ENCODE measurements around the gene PASK.

The PASK gene

DNA sequence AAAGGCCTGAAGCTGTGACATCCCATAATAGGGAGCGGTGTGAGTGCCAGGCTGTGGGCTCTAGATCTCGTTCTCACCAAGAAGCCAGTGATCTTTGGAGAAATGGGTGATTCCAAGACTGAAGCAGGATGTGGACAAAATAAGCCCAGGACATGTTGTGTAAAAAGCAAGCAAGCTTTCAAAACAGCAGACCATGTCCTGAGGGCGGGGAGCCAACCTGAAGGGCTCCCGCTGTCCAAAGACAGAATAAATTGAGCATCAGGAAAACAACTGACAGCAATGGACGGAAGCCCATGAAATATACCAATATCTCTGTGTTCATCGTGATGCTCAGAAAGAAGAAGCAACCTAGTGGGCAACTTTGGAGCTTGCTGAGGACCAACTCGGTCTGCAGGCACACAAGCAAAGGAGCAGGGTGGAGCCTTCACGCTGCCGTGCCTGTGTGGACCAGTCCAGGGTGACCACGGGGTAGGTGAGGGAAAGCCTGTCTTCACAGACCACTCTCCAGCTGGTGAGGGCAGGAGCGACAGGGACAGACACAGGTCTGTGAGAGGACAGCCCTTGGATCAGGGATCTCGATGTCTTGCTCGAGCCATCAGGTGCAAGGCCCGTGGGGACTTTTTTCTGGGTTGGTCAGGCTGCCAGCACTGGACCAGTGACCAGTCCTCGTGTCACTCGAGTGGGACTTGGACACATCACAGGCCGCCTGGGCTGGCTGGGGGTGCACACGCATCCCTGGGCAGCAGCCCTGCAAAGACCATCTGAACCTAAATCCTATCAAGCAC, 68.7 kb downstream of the PASK start:
- DNase-seq (ENCODE audit: low read depth) = no peak

DNA sequence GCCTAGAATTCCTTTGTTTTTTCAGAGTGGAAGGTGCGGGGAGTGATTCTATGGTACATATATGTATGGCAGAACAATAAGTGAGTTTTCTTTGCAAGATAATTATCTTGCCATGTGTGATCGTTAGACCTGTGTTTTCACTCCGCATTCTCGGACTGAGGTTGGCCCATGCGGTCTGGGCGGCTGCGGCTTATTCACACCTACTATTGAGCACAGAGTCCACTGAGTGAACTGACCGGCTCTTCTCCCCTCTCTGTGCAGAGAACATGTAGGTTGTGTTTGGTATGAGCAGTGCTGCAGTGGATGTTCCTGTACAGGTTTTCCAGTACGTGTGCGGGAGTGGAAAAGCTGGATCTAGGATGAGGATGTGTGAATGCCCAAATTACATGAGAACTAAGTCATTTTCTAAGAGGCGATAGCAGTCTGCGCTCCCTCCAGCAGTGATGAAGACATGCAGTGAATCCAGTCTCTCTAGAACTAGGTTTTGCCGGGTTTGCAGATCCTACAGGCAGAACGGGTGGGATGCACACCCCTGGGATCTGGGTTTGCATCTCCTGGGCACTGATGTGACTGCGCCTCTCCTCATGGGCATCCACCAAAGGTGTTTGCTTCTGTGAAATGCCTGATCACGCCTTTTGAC, 74.3 kb downstream of the PASK start:
- no peak for DNase-seq (ENCODE audit: low read depth)

DNA sequence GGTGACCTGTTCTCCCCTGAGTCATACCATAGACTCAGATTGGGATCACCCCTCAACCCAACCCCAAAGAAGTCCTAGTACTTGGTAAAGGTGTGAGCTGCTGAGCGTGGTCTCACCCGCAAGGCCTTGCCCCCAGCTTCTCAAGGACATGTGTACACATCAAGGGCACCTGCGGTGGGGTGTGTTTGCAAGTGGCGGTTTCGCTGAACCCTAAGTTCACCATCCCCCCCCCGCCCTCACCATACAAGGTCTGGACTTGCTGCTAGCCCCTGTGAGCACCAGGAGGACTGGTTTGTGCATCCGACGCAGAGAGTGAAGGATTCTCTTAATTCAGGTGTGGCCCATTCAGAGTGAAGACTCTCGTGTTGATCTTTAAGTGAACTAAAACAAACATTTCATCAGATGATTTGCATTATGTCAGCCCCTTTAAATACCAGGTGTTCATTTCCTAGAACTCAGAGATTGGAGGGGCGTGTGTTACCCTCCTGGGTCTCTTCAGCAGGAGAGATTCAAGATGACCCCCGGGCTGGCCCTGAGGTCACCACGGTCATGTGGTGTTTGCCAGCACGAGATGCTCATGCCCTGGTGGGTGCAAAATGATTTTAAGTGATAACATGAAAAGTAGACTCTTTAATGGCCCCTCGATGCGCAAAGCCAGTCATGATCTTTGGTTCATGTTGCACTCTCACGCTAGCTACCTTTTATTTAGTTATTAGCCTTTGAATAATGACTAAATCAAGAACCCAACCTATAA, 75.0 kb downstream of the PASK start:
- no peak for DNase-seq (ENCODE audit: low read depth)

DNA sequence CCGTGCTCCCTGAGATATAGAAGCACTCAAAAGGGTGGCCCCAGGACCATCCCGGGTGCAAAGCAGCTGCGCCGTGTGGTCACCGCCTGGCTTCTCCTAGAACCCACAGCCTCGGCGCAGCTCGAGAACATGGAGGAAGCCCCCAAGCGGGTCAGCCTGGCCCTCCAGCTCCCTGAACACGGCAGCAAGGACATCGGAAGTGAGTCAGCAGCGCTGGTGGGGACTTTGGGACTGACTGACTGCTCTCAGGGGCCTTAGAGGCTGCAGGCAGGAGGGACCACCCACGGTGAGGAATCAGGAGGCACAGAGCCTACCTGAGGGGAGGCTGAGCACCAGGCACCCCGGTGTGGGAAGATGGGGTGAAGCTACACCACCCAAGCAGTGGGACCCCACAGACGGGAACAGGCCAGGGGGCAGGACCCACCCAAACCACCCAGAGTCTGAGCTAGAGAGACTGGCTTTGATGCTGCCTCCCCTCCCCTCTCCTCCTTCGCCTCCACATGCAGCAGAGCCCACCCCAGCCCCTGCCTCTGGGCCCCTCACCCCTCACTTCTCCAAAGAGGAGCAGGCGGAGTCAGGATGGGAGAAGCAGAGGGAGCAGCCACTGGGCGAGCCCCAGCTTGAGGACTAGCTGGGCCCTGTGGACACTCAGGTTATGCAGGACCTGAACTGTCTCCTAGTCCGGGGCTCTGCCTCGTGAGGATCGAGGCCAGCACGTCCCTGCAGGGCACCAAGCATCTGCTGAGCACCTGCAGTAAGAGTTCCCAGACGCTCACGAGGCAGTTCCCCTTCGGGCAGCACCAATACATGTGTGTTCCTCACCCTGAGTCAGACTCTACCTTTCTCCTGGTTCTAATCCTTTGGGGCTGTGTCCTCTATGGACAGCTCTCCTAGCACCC, 75.9 kb downstream of the PASK start:
- DNase-seq (ENCODE audit: low read depth) = no peak

DNA sequence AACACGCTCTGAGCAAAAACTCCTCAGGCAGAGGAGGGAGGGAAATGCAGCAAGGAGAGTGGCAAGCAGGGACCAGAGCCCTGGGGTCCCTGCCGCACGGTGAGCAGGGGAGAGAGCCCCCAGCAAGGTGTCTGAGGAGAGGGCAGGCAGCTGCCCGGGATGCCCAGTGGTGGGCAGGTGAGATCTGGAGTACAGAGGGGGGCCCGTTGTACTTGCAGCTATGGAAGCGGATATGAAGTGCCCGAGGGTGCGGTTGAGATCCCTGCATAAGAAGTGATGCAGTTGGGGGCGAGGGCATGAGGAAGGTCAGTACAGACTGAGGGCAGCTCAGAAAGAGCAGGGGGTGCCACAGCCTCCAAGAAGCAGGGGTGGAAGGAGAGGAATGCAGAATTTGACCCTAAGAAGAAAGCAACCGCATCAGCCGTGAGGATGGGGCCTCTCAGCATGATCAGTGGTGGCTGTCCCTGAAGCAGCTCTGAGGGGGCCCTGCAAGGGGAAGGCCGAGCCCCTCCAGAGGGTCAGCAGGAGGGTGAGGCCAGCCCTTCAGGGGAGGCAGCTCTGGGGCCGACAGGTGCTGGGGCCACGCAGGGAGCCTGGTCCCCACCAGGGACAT, 76.6 kb downstream of the PASK start:
- DNase-seq (ENCODE audit: low read depth) = no peak

DNA sequence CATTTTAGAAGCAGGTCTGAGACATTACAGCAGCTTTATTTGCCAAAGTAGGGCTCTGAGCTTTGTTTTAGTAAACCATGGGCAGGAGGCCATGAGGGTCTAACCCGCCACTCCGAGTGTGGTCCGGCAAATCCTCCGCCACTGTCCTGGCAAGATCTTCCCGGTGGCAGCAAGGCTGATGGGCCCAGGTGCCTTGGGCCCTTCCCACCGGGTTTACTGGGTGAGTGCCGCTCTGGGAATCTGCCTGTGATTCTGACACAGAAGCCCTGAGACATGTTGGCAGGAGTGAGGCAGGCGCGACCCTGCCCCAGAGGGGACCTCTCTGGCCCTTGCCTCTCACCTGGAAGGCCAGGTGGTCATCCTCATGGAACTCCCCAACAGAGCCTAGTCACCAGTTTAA, 77.1 kb downstream of the PASK start:
- no peak for DNase-seq (ENCODE audit: low read depth)

DNA sequence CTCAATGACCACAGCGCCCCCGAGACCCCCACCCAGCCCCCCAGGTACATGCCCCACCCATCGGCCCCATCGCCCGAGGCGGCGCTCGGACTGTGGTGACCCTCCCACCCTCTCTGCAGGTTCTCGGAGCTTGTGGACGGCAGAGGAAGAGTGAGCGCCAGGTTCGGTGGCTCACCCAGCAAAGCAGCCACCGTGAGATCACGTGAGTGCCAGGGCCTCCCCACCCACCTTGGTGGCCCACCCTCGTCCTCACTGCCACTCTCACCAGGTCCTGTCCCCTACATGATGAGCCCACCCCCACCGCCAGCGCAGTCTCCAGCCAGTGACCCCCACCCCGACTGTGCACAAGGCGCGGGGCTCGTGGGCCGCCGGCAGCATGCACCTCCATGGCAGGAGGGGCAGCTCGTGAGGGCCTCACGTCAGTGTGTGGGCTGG, 77.6 kb downstream of the PASK start:
- DNase-seq (ENCODE audit: low read depth) = no peak

DNA sequence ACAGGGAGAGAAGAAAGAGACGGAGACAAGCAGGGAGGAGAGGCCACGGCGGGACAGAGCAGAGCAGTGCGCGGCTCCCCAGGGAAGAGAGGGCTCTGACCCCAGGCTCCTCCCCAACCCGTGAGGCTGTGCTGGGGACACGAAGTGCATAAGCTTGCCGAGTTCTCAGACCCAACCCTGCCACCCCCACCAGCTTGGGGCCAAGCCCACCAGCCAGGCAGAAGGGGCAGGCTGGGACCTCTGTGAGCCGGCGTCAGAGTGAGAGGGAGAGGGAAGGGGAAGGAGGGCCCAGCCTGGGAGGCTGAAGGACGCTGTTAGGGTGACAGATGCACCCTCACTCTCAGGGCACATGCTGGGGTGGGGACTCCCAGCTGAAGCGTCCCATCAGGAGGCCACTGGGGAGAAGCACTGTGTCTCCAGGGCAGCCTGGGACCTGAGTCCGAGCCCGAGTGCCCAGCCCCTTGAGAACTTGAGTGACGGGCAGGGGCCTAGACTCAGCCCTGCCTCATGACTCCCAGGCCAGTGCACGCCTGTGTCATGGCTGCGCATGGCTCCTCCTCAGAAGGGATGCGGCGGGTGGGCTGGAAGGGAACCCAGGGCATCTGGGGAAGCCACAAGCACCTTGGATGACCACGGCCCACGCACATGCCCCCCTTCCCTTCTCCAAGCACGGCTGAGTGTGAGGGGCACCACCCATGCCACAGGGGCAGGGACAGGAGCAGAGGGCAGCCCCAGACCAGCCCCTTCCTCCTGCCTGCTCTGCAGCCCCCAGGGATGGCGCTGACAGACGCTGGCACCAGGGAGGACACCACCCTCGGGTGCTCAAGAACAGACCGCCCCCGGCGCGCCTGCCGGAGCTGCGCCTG, 78.2 kb downstream of the PASK start:
- no peak for DNase-seq (ENCODE audit: low read depth)

DNA sequence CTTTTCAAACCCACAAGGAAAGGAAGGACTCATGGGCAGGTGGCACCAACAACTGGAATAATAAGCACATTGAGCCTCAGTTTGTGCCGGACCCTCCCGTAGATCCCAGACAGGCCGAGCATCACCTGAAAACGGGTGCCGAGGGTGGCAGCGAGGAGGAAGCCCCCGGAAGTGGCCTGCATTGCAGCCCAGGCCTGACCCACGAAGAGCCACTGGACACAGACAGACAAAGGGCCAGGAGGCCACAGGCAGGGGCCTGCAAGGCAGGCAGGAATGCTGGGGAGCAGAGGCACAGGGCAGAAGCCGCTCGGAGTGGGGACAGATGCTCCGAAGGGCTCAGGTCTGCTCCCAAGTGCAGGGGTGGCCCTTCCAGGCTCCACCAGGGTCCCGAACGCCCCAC, 78.9 kb downstream of the PASK start:
- no peak for DNase-seq (ENCODE audit: low read depth)

DNA sequence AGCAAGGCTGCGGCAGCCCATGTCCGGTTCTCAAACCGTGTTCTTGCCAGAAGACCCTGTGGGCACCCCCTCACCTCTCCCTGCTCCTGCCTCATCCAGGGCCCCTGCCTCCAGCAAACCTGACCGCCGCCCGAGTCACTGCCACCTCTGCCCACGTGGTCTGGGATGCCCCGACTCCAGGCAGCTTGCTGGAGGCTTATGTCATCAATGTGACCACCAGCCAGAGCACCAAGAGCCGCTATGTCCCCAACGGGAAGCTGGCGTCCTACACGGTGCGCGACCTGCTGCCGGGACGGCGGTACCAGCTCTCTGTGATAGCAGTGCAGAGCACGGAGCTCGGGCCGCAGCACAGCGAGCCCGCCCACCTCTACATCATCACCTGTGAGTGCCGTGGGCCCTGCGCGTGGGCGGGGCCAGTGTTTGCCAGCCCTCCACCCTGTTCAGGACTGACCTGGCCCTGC, 79.4 kb downstream of the PASK start:
- DNase-seq (ENCODE audit: low read depth) = no peak

DNA sequence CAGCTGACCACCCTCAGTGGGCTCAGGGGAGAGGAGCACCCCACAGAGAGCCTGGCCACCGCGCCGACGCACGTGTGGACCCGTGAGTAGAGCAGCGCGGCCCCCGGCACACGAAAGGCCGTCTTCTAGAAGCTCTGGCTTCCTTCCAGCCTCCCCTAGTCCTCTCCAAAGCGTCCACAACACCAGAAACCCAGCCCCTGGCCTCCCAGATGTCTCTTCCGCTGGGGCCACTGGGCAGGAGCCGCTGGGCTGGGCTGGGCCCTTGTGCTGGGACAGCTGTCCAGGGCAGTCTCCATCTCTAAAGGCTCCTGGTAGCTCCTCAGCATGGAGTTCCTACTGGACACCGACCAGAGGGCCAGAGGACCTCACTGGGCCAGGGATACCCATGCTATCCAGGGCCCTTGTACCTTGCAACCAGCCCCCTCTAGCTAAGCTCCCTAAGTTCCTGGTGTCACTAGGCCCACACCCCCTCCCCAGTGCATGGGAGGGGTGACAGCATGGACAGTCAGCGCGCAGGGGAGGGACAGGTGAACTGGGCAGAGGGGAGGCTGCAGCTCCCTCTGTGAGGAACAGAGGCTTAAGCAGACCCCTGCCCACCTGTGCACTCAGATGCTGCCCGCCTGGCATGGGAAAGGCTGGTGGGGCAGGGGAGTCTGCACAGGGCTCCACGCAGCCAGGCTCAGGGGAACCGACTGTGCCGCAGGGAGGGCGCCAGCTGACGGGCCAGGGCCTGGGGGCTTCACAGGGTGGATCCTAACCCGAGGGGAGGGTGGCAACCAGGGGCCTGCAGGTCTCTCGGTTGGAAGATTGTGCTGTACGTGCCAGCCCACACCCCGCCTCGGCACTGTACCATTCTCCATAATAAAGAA, 80.1 kb downstream of the PASK start:
- no peak for DNase-seq (ENCODE audit: low read depth)

DNA sequence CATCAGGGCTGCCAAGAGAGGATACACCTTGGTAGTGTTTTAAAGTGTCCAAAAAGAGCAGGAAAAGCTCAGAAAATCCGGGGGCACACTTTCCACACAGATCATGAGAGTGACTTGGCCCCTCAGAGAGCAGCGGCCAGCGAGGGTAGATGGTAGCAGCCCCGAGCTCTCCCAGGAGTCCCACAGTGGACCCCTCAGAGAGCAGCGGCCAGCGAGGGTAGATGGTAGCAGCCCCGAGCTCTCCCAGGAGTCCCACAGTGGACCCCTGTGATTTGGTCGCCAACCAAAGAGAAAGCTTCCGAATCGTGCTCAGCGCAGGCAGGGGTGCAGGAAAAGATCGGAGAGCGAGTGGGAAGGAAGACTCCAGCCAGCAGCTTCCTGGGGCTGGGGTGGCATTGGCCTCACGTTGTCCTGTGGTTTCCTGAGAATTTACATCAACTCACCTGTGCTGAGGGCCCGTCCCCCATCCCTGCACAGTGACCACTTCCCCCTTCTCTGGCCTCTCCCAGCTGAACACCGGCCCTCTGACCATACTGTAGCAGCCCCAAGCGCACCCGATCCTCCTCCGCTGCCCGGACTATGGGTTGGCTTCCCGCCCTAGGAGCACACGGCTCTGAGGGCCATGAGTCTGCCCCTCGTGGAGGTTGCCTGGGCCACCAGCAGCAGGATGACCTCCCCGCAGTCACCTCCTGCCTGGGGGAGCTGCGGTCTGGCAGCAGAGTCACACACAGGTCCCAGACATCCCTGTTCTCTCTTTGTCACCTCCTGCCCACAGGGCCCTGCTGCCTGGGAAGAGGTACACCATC, 80.9 kb downstream of the PASK start:
- DNase-seq (ENCODE audit: low read depth) = no peak

DNA sequence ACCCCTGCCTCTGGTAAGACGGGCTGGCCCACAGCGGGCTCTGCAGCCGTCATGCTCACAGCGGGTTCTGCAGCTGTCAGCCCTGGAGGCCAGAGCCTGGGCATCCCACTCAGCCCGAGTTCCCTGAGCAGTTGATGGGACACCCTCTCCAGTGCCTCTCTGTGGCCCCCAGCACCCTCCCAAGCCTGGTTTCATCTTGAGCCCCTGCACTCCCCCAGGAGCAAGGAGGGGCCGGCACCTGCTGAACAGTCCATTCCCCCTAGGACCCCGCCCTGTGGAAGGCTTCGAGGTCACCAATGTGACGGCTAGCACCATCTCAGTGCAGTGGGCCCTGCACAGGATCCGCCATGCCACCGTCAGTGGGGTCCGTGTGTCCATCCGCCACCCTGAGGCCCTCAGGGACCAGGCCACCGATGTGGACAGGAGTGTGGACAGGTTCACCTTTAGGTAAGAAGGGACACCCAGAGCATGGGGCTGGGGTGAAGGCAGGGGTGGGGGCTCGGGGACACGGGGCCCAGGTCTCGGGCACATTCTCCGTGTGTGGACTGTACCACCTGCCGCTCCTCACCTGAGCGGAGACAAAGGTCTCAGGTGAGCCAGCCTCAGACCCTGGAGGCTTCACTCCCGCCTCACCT, 81.7 kb downstream of the PASK start:
- DNase-seq (ENCODE audit: low read depth) = no peak

DNA sequence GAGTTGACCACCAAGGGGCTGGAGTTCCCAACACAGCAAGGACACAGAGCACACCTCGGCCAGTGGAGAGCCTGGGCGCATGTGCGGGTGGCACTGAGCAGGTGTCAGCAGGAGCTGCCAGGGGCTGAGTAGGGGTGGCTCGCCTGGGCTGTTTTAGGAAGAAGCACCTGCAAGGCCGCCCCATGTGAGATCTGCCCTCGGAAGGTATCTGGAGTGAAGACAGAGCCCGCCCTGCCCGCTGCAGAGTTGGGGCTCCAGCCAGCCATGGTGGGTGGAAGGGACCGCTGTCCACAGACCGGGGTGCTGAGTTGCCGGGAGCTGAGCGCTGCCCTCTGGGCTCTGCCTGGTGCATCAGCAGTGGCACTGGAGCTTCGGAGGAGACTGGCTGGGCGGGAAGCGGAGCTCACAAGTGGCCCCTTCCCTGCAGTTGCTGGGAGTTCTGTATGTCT, 82.4 kb downstream of the PASK start:
- no peak for DNase-seq (ENCODE audit: low read depth)

DNA sequence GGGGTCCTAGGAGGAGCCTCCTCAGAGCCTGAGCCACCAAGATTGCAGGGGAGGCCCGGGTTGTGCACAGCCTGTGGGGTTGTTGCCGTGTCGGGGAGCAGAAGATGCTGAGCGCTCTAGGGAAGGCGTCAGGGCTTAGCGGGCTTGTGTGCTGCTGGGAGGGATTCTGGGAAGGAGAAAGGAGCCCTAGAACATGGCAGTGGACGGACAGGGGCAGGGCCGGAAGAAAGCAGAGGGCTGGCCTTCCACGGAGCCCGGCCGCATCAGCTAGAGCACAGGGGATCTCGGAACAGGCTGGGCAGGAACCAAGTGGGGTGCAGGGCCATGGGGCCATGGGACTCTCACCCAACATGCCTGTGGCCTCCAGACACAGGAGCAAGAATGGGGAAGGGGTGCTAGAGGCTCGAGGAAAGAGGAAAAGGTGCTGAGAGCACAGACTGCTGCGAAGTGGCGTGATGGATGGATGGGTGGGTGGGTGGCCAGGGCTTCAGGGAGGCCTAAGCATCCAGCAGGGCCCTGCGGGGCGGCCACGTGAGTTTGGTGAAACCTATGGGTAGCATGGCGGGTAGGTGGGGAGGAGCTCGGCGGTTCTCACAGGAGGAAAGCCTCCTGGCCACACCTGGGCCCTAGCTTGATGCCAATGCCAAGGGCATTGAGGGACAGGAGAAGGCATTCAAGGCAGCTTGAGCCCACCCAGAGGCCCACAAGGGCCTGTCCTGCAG, 82.9 kb downstream of the PASK start:
- DNase-seq (ENCODE audit: low read depth) = no peak

DNA sequence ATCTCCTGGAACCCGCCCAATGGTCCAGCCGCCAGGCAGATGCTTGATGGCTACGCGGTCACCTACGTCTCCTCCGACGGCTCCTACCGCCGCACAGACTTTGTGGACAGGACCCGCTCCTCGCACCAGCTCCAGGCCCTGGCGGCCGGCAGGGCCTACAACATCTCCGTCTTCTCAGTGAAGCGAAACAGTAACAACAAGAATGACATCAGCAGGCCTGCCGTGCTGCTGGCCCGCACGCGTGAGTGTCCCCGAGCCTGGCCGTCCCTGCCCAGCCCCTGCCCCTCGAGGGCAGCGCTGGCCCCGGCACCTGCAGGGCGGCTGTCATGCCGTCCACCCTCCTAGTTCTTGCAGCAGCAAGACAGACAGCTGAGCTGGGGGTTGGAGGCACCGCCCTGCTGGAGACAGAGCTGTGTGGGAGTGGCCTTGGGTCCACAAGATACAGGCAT, 83.9 kb downstream of the PASK start:
- no peak for DNase-seq (ENCODE audit: low read depth)

DNA sequence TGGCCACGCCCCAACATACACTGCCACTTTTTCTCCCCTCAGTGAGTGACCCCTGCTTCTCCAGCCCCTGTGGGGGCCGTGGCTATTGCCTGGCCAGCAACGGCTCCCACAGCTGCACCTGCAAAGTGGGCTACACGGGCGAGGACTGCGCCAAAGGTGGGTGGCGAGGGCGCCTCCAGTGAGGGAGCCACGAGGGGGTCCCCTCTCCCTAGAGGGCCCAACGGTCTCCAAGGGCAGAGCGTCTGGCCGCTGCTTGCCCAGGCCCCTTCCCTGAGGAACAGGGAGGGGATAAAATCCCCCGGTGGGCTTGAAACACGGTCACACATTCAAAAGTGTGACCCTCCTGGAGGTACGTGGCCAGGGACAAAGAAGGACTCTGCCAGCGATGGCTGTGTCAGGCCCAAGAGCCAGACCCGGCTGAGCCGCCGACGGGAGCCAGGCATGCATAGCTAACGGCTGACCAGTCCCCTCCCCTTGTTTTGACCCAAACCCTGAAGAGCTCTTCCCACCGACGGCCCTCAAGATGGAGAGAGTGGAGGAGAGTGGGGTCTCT, 84.4 kb downstream of the PASK start:
- no peak for DNase-seq (ENCODE audit: low read depth)

Data from activated T-cell treated with anti-CD3 and anti-CD28 coated beads for 1 hour (primary cell).